Central memory CD8-positive, alpha-beta T cell (primary cell): Measurements from ENCODE around the gene MBNL2.

Source experiments
- ATAC-seq: fragments of 150-1000 bp; cut with Tn5 transposase; replicated peaks from 2 replicates; pipeline ENCODE4 v1.10.0; 2022; ENCODE audit warnings: mild to moderate bottlenecking, moderate FRiP score, moderate number of reproducible peaks; ENCODE audit not compliant: poor library complexity, severe bottlenecking; ENCODE audit errors: extremely low read depth
- DNase-seq, 2 donors: peaks; one replicate each; pipeline ENCODE4 v3.0.0; 2021; ENCODE audit warnings: low spot score in 2 of 2
- H3K27ac Mint-ChIP-seq: one replicate; pipeline ENCODE4 v1.8.0; 2022; ENCODE audit warnings: low read depth, mild to moderate bottlenecking, moderate library complexity, mixed read lengths
- H3K27me3 Mint-ChIP-seq: one replicate; pipeline ENCODE4 v1.8.0; 2022; ENCODE audit warnings: mixed read lengths
- H3K36me3 Mint-ChIP-seq: one replicate; pipeline ENCODE4 v1.8.0; 2022; ENCODE audit warnings: mild to moderate bottlenecking, moderate library complexity, mixed read lengths; ENCODE audit not compliant: insufficient read depth
- H3K4me1 Mint-ChIP-seq: one replicate; pipeline ENCODE4 v1.8.0; 2022; ENCODE audit warnings: mixed read lengths
- H3K4me3 Mint-ChIP-seq: one replicate; pipeline ENCODE4 v1.8.0; 2022; ENCODE audit warnings: mild to moderate bottlenecking, moderate library complexity, mixed read lengths
- H3K9me3 Mint-ChIP-seq: one replicate; pipeline ENCODE4 v1.8.0; 2022; ENCODE audit warnings: mixed read lengths

Gene MBNL2

GRCh38 chr13:97371486-97372109, 149.5 kb downstream of the MBNL2 start:
- ATAC-seq (no peak), DNase-seq (no peak)
- peaks cover 17% of the 10 kb centered on the region for H3K36me3 Mint-ChIP-seq
- peaks cover 12% of the 10 kb centered on the region for H3K4me1 Mint-ChIP-seq
- no peaks in the 10 kb centered on the region for H3K27me3 Mint-ChIP-seq
- H3K4me3 Mint-ChIP-seq, result no peak overlapping the region
- H3K27ac Mint-ChIP-seq, result no peak overlapping the region
- H3K9me3 Mint-ChIP-seq, result no peaks in the 10 kb centered on the region

- H3K9me3 Mint-ChIP-seq, result no peaks in the 10 kb centered on the region
- H3K27ac Mint-ChIP-seq, result no peak overlapping the region
- H3K36me3 Mint-ChIP-seq, result peaks cover 11% of the 10 kb centered on the region
- H3K4me1 Mint-ChIP-seq, result peaks cover 7% of the 10 kb centered on the region
- DNase-seq (no peak), ATAC-seq (no peak)
- no peaks in the 10 kb centered on the region for H3K27me3 Mint-ChIP-seq
- H3K4me3 Mint-ChIP-seq, result no peak overlapping the region
Measured at GRCh38 chr13:97372936-97373335, 150.8 kb downstream of the MBNL2 start.

GRCh38 chr13:97373787-97374186, 151.7 kb downstream of the MBNL2 start:
- no peak overlapping the region for H3K27ac Mint-ChIP-seq
- ATAC-seq (no peak), DNase-seq (no peak)
- no peak overlapping the region for H3K4me3 Mint-ChIP-seq
- peaks cover 11% of the 10 kb centered on the region for H3K36me3 Mint-ChIP-seq
- H3K27me3 Mint-ChIP-seq, result no peaks in the 10 kb centered on the region
- peaks cover under 1% of the 10 kb centered on the region for H3K4me1 Mint-ChIP-seq
- H3K9me3 Mint-ChIP-seq, result no peaks in the 10 kb centered on the region

- H3K4me1 Mint-ChIP-seq, result no peaks in the 10 kb centered on the region
- no peak overlapping the region for H3K4me3 Mint-ChIP-seq
- H3K36me3 Mint-ChIP-seq, result peaks cover 16% of the 10 kb centered on the region
- no peak for DNase-seq
- no peaks in the 10 kb centered on the region for H3K27me3 Mint-ChIP-seq
- H3K9me3 Mint-ChIP-seq, result no peaks in the 10 kb centered on the region
- H3K27ac Mint-ChIP-seq, result no peak overlapping the region
- ATAC-seq, result no peak
Measured at GRCh38 chr13:97376981-97377380, 154.8 kb downstream of the MBNL2 start.

- H3K27me3 Mint-ChIP-seq, result no peaks in the 10 kb centered on the region
Measured at GRCh38 chr13:97379386-97379785, 157.3 kb downstream of the MBNL2 start.

GRCh38 chr13:97380696-97381095, 158.6 kb downstream of the MBNL2 start:
- DNase-seq (no peak), ATAC-seq (no peak)
- Mint-ChIP-seq H3K4me3 (no peak overlapping the region), H3K4me1 (peaks cover 6% of the 10 kb centered on the region), H3K27ac (no peak overlapping the region), H3K27me3 (no peaks in the 10 kb centered on the region), H3K9me3 (no peaks in the 10 kb centered on the region), H3K36me3 (peaks cover 14% of the 10 kb centered on the region)

More at GRCh38 chr13:97379386-97379785, 157.3 kb downstream of the MBNL2 start:
- Mint-ChIP-seq H3K4me3 (no peak overlapping the region), H3K27ac (no peak overlapping the region), H3K36me3 (peaks cover 18% of the 10 kb centered on the region), H3K4me1 (peaks cover 4% of the 10 kb centered on the region), H3K9me3 (no peaks in the 10 kb centered on the region)
- ATAC-seq (no peak), DNase-seq (no peak)

- Mint-ChIP-seq H3K27ac (no peak overlapping the region), H3K9me3 (no peaks in the 10 kb centered on the region), H3K4me1 (peaks cover 10% of the 10 kb centered on the region), H3K36me3 (peaks cover 14% of the 10 kb centered on the region), H3K27me3 (no peaks in the 10 kb centered on the region), H3K4me3 (no peak overlapping the region)
- ATAC-seq, result no peak
- no peak for DNase-seq
Measured at GRCh38 chr13:97381189-97381588, 159.1 kb downstream of the MBNL2 start.

GRCh38 chr13:97382276-97382675, 160.1 kb downstream of the MBNL2 start:
- H3K27me3 Mint-ChIP-seq, result no peaks in the 10 kb centered on the region
- H3K4me3 Mint-ChIP-seq, result no peak overlapping the region
- H3K27ac Mint-ChIP-seq, result no peak overlapping the region
- peaks cover 14% of the 10 kb centered on the region for H3K36me3 Mint-ChIP-seq
- H3K9me3 Mint-ChIP-seq, result no peaks in the 10 kb centered on the region
- DNase-seq (no peak), ATAC-seq (no peak)
- peaks cover 21% of the 10 kb centered on the region for H3K4me1 Mint-ChIP-seq

- DNase-seq, result no peak
- H3K4me3 Mint-ChIP-seq, result no peak overlapping the region
- no peak overlapping the region for H3K27ac Mint-ChIP-seq
- H3K36me3 Mint-ChIP-seq, result peaks cover 12% of the 10 kb centered on the region
- H3K4me1 Mint-ChIP-seq, result peaks cover 27% of the 10 kb centered on the region
- no peak for ATAC-seq
- no peaks in the 10 kb centered on the region for H3K9me3 Mint-ChIP-seq
- H3K27me3 Mint-ChIP-seq, result no peaks in the 10 kb centered on the region
Measured at GRCh38 chr13:97384371-97384770, 162.2 kb downstream of the MBNL2 start.

- Mint-ChIP-seq H3K9me3 (no peaks in the 10 kb centered on the region), H3K4me3 (no peak overlapping the region), H3K27me3 (no peaks in the 10 kb centered on the region), H3K36me3 (peaks cover 12% of the 10 kb centered on the region), H3K4me1 (peaks cover 27% of the 10 kb centered on the region), H3K27ac (no peak overlapping the region)
- ATAC-seq (no peak), DNase-seq (no peak)
Measured at GRCh38 chr13:97385146-97385545, 163.0 kb downstream of the MBNL2 start.

GRCh38 chr13:97385854-97386253, 163.7 kb downstream of the MBNL2 start:
- no peaks in the 10 kb centered on the region for H3K9me3 Mint-ChIP-seq
- DNase-seq (no peak), ATAC-seq (no peak)
- H3K36me3 Mint-ChIP-seq, result peaks cover 12% of the 10 kb centered on the region
- H3K27ac Mint-ChIP-seq, result no peak overlapping the region
- no peak overlapping the region for H3K4me3 Mint-ChIP-seq
- no peaks in the 10 kb centered on the region for H3K27me3 Mint-ChIP-seq
- H3K4me1 Mint-ChIP-seq, result peaks cover 27% of the 10 kb centered on the region

- DNase-seq, result no peak
- Mint-ChIP-seq H3K9me3 (no peaks in the 10 kb centered on the region), H3K27me3 (no peaks in the 10 kb centered on the region), H3K4me1 (peaks cover 27% of the 10 kb centered on the region), H3K4me3 (no peak overlapping the region), H3K36me3 (peaks cover 10% of the 10 kb centered on the region), H3K27ac (peak overlapping the region; percentile 26)
- peak; percentile 28 for ATAC-seq
Measured at GRCh38 chr13:97386801-97387484, 164.8 kb downstream of the MBNL2 start.

GRCh38 chr13:97387485-97387839, 165.3 kb downstream of the MBNL2 start:
- Mint-ChIP-seq H3K4me1 (peaks cover 27% of the 10 kb centered on the region), H3K9me3 (no peaks in the 10 kb centered on the region), H3K4me3 (no peak overlapping the region), H3K36me3 (peaks cover 10% of the 10 kb centered on the region), H3K27me3 (no peaks in the 10 kb centered on the region), H3K27ac (peak overlapping the region; percentile 26)
- ATAC-seq, result peak; percentile 24
- DNase-seq, result no peak
